CD14-positive monocyte (primary cell): Measurements from ENCODE around the gene CBLB. TPM values are rescaled to one million over a fixed set of nuclear protein-coding genes. Genes with fewer than 3 reads are reported as not detected.

ENCODE experiments used
- DNase-seq, 3 donors: peaks; one replicate each; pipeline ENCODE4 v3.0.0-alpha.2; 2011 to 2022
- H2AFZ ChIP-seq: 2 replicates; pipeline ENCODE4 v1.6.0; 2012; ENCODE audit warnings: mild to moderate bottlenecking, low read depth, low read length, inconsistent platforms; ENCODE audit not compliant: insufficient read depth, poor library complexity, severe bottlenecking
- H3K27ac ChIP-seq, 2 donors: 1 replicate in 1 of 2; 2 replicates in 1 of 2; pipeline ENCODE4 v1.5.1; 2012 to 2013; ENCODE audit warnings: low read length in 2 of 2, control low read depth in 1 of 2, inconsistent platforms in 1 of 2, low read depth in 1 of 2, mild to moderate bottlenecking in 1 of 2
- H3K27me3 ChIP-seq, 2 donors: one replicate each; pipeline versions ENCODE4 v1.6.0 to v1.6.1; 2011 to 2013; ENCODE audit warnings: low read length in 2 of 2; ENCODE audit not compliant: control insufficient read depth in 2 of 2, insufficient read depth in 2 of 2
- H3K36me3 ChIP-seq, 2 donors: replicated peaks in 1 of 2; 1 replicate in 1 of 2; 2 replicates in 1 of 2; pipeline versions ENCODE4 v1.5.1 to v1.6.1; 2012 to 2013; ENCODE audit warnings: low read length in 2 of 2, control low read depth in 1 of 2, inconsistent platforms in 1 of 2, mild to moderate bottlenecking in 1 of 2; ENCODE audit not compliant: insufficient read depth in 2 of 2, control insufficient read depth in 1 of 2
- H3K4me1 ChIP-seq, 2 donors: 1 replicate in 1 of 2; 2 replicates in 1 of 2; pipeline versions ENCODE4 v1.5.1 to v1.6.1; 2012 to 2013; ENCODE audit warnings: low read length in 2 of 2, control low read depth in 1 of 2, inconsistent platforms in 1 of 2, mild to moderate bottlenecking in 1 of 2, moderate library complexity in 1 of 2; ENCODE audit not compliant: insufficient read depth in 2 of 2, control insufficient read depth in 1 of 2
- H3K4me2 ChIP-seq: replicated peaks from 2 replicates; pipeline ENCODE3; 2012; ENCODE audit warnings: low read length, moderate library complexity, mild to moderate bottlenecking; ENCODE audit not compliant: poor library complexity, severe bottlenecking; ENCODE audit errors: extremely low read depth
- H3K4me3 ChIP-seq, 3 experiments: fragments of 200-600 bp in 1 of 3; sonication (generic) in 1 of 3; replicated peaks in 1 of 3; 1 replicate in 2 of 3; 2 replicates in 1 of 3; pipeline ENCODE4 v1.5.1; 2011 to 2013; ENCODE audit warnings: low read length in 3 of 3, mild to moderate bottlenecking in 3 of 3, control low read depth in 2 of 3, low read depth in 2 of 3, inconsistent platforms in 1 of 3, moderate library complexity in 1 of 3
- H3K79me2 ChIP-seq: 2 replicates; pipeline ENCODE4 v1.6.0; 2012; ENCODE audit warnings: mild to moderate bottlenecking, control low read depth, inconsistent platforms, low read length, moderate library complexity; ENCODE audit not compliant: insufficient read depth
- H3K9ac ChIP-seq: 2 replicates; pipeline ENCODE4 v1.6.0; 2017; ENCODE audit warnings: low read length, mild to moderate bottlenecking; ENCODE audit not compliant: insufficient read depth, poor library complexity, severe bottlenecking
- H3K9me3 ChIP-seq, 2 donors: replicated peaks in 1 of 2; 1 replicate in 1 of 2; 2 replicates in 1 of 2; pipeline versions ENCODE4 v1.5.1 to v1.6.1; 2012 to 2013; ENCODE audit warnings: low read length in 2 of 2, control low read depth in 1 of 2; ENCODE audit not compliant: control insufficient read depth in 1 of 2, insufficient read depth in 1 of 2
- H4K20me1 ChIP-seq: 2 replicates; pipeline ENCODE4 v1.6.0; 2012; ENCODE audit warnings: mild to moderate bottlenecking, low read length, control low read depth, moderate library complexity; ENCODE audit not compliant: insufficient read depth
- H3K27ac Mint-ChIP-seq, 7 donors: one replicate each; pipeline ENCODE4 v1.8.0; 2020; ENCODE audit warnings: mild to moderate bottlenecking in 7 of 7, mixed read lengths in 7 of 7, moderate library complexity in 6 of 7, inconsistent platforms in 2 of 7
- H3K27me3 Mint-ChIP-seq, 3 donors: one replicate each; pipeline ENCODE4 v1.8.0; 2021 to 2022; ENCODE audit warnings: low read depth in 3 of 3, mild to moderate bottlenecking in 3 of 3, mixed read lengths in 3 of 3, moderate library complexity in 3 of 3, inconsistent platforms in 1 of 3
- H3K36me3 Mint-ChIP-seq, 2 donors: one replicate each; pipeline ENCODE4 v1.8.0; 2020; ENCODE audit warnings: mixed read lengths in 2 of 2, inconsistent platforms in 1 of 2, mild to moderate bottlenecking in 1 of 2
- H3K4me1 Mint-ChIP-seq: one replicate; pipeline ENCODE4 v1.8.0; 2020; ENCODE audit warnings: mild to moderate bottlenecking, mixed read lengths
- H3K4me3 Mint-ChIP-seq, 2 donors: one replicate each; pipeline ENCODE4 v1.8.0; 2020; ENCODE audit warnings: mild to moderate bottlenecking in 2 of 2, mixed read lengths in 2 of 2, moderate library complexity in 1 of 2
- H3K9me3 Mint-ChIP-seq, 7 donors: one replicate each; pipeline ENCODE4 v1.8.0; 2020 to 2022; ENCODE audit warnings: mixed read lengths in 7 of 7, mild to moderate bottlenecking in 6 of 7, moderate library complexity in 6 of 7, inconsistent platforms in 2 of 7
- CTCF ChIP-seq: fragments of 200-600 bp; IDR thresholded peaks from one replicate; pipeline ENCODE4 v1.8.0; 2022; ENCODE audit warnings: antibody characterized with exemption, mild to moderate bottlenecking
- WGBS: methylation state at CpG from one replicate; pipeline ENCODE4 v1.1.5; 2013; ENCODE audit warnings: missing lambda C conversion rate; ENCODE audit not compliant: insufficient coverage; 5-methylcytosine and 5-hydroxymethylcytosine counted together
- intact Hi-C, 2 donors: fragments of 100-400 bp; cut with micrococcal nuclease; formaldehyde crosslinking; loops; one replicate each; pipeline versions ENCODE4 v1.15.0 to v1.15.1; 2023
- polyA plus RNA-seq, 3 donors: library from polyadenylated mRNA; depleted of rRNA in 1 of 3; unstranded in 2 of 3; stranded (reverse) in 1 of 3; fragments of 300-500 nt in 2 of 3; fragments of >200 nt in 1 of 3; fragmentation: Illumina TruSeq in 2 of 3; gene quantifications; 1 replicate in 2 of 3; 2 replicates in 1 of 3; pipeline ENCODE4 v1.2.3, GENCODE V29; 2012 to 2021

The CBLB gene
- polyA plus RNA-seq, 3 donors = 1.6 to 8.1 (median 3.6) TPM

GRCh38 chr3:105639131-105639530 lies 229.7 kb downstream of the CBLB start:
- no peak overlapping the region for H2AFZ ChIP-seq
- Mint-ChIP-seq H3K4me3 (no peak overlapping the region), H3K27me3 (peaks cover 0 to 3% (median 0%) of the 10 kb centered on the region in 3 donors), H3K4me1 (no peaks in the 10 kb centered on the region), H3K27ac (no peak overlapping the region), H3K36me3 (no peaks in the 10 kb centered on the region), H3K9me3 (peaks cover 0 to 16% (median 4%) of the 10 kb centered on the region in 7 donors)
- no peak for TF ChIP-seq CTCF
- H3K9me3 ChIP-seq = no peaks in the 10 kb centered on the region
- H3K36me3 ChIP-seq = no peaks in the 10 kb centered on the region
- DNase-seq = no peak
- no peak overlapping the region for H3K9ac ChIP-seq
- H3K27ac ChIP-seq = no peak overlapping the region
- H3K27me3 ChIP-seq = no peaks in the 10 kb centered on the region
- intact Hi-C loops = no loop called here
- no peaks in the 10 kb centered on the region for H3K79me2 ChIP-seq
- H3K4me1 ChIP-seq = no peaks in the 10 kb centered on the region
- no peak overlapping the region for H3K4me2 ChIP-seq
- WGBS = 87% methylated on average over 2 of the region's 2 CpGs
- H3K4me3 ChIP-seq = no peak overlapping the region
- no peaks in the 10 kb centered on the region for H4K20me1 ChIP-seq

GRCh38 chr3:105634708-105635107 lies 234.1 kb downstream of the CBLB start:
- intact Hi-C loops = no loop called here
- WGBS = 84% methylated on average over 5 of the region's 5 CpGs
- no peak overlapping the region for H3K9ac ChIP-seq
- no peaks in the 10 kb centered on the region for H3K36me3 ChIP-seq
- H3K4me3 ChIP-seq = no peak overlapping the region
- H3K4me1 Mint-ChIP-seq = no peaks in the 10 kb centered on the region
- H3K4me1 ChIP-seq = no peaks in the 10 kb centered on the region
- H3K79me2 ChIP-seq = no peaks in the 10 kb centered on the region
- no peak for TF ChIP-seq CTCF
- no peak overlapping the region for H3K4me2 ChIP-seq
- no peaks in the 10 kb centered on the region for H3K27me3 ChIP-seq
- H4K20me1 ChIP-seq = no peaks in the 10 kb centered on the region
- peaks cover 0 to 2% (median 0%) of the 10 kb centered on the region in 3 donors for H3K27me3 Mint-ChIP-seq
- H3K9me3 ChIP-seq = no peaks in the 10 kb centered on the region
- peaks cover 0 to 2% (median 0%) of the 10 kb centered on the region in 7 donors for H3K9me3 Mint-ChIP-seq
- no peaks in the 10 kb centered on the region for H3K36me3 Mint-ChIP-seq
- no peak overlapping the region for H3K4me3 Mint-ChIP-seq
- H2AFZ ChIP-seq = no peak overlapping the region
- no peak overlapping the region for H3K27ac Mint-ChIP-seq
- H3K27ac ChIP-seq = no peak overlapping the region
- DNase-seq = no peak
